ENCODE measurements around the gene RRBP1.

GRCh38 chr20:17701826-17702225, 19.8 kb upstream of the RRBP1 start:
- TF ChIP-seq CTCF (conservative IDR thresholded peaks at IDR 0.05 in 1 of 2, IDR thresholded peaks at IDR 0.05 in 1 of 2; ENCODE audit: extremely low read depth in 1 of 2, insufficient read depth in 1 of 2, low read depth in 1 of 2, low read length in 2 of 2): no peak
- TF ChIP-seq EZH2 (IDR thresholded peaks at IDR 0.05; ENCODE audit: borderline replicate concordance, low read length): no peak
